GM12891 (cell line): Measurements from ENCODE around the gene CLRN1.

Source experiments
- DNase-seq: peaks from one replicate; pipeline ENCODE4 v3.0.0; 2011; ENCODE audit warnings: low spot score; ENCODE audit not compliant: insufficient read length
- FAIRE-seq: peaks from 2 replicates; lab custom pipeline; 2011; peaks lifted over from hg19 to GRCh38; lab: Jason Lieb, UNC
- PAX5 ChIP-seq: IDR thresholded peaks from 2 replicates; pipeline ENCODE4 v1.6.1; 2011; ENCODE audit warnings: low read length, moderate library complexity, mild to moderate bottlenecking; ENCODE audit not compliant: insufficient read depth, severe bottlenecking
- POLR2A ChIP-seq: IDR thresholded peaks from 2 replicates; pipeline ENCODE4 v1.6.1; 2011; ENCODE audit warnings: low read depth, low read length, control low read depth
- POLR2AphosphoS5 ChIP-seq: IDR thresholded peaks from 2 replicates; pipeline ENCODE4 v1.6.1; 2011; ENCODE audit warnings: low read depth, low read length, control low read depth
- POU2F2 ChIP-seq: IDR thresholded peaks from 2 replicates; pipeline ENCODE4 v1.6.1; 2011; ENCODE audit warnings: low read depth, mild to moderate bottlenecking, control low read depth, low read length, moderate library complexity
- SPI1 ChIP-seq: IDR thresholded peaks from 2 replicates; pipeline ENCODE4 v1.6.1; 2011; ENCODE audit warnings: low read depth, low read length, control low read depth
- TAF1 ChIP-seq: IDR thresholded peaks from 2 replicates; pipeline ENCODE4 v1.6.1; 2011; ENCODE audit warnings: low read depth, low read length, control low read depth

The CLRN1 gene

DNA sequence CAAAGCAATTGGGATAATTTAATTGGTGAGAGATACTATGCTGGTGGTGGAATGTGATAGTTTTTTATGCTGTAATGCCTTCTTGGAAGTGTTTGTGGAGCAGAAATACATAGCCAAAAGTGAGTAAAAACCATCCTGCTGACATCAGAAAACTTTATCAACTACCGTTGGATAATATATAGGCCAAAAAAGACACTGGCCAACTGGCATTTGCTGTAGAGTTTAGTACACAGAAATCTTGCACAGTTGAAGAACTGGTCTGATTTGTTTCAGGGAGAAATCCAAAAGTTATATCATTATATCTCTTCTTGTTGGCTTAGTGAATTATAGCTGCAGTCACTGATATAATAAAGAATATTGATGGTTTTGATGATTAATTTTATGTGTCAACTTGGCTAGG, 66.8 kb downstream of the CLRN1 start:
- DNase-seq = no peak
- FAIRE-seq = no peak

GRCh38 chr3:150905339-150905738, 67.2 kb downstream of the CLRN1 start, which contains the start of gene MINDY4B:
MINDY4B (minus strand) TSS chr3:150905439; CDS start chr3:150905439, 0 bp downstream.
- DNase-seq (no peak), FAIRE-seq (no peak)
- TF ChIP-seq POU2F2 = no peak
- TF ChIP-seq PAX5 = no peak
- TF ChIP-seq POLR2A = no peak
- no peak for TF ChIP-seq POLR2AphosphoS5
- TF ChIP-seq SPI1 = no peak
- no peak for TF ChIP-seq TAF1

More for the DNA sequence above, 66.8 kb downstream of the CLRN1 start:
- TF ChIP-seq POLR2A = no peak
- no peak for TF ChIP-seq POLR2AphosphoS5
- TF ChIP-seq POU2F2 = no peak
- TF ChIP-seq SPI1 = no peak
- TF ChIP-seq PAX5 = no peak
- no peak for TF ChIP-seq TAF1

GRCh38 chr3:150902988-150903387, 69.5 kb downstream of the CLRN1 start:
- no peak for FAIRE-seq
- TF ChIP-seq PAX5 (no peak), POLR2A (no peak), TAF1 (no peak), POU2F2 (no peak), POLR2AphosphoS5 (no peak), SPI1 (no peak)

GRCh38 chr3:150901793-150902192, 70.7 kb downstream of the CLRN1 start:
- no peak for TF ChIP-seq SPI1
- TF ChIP-seq POLR2A = no peak
- no peak for TF ChIP-seq TAF1
- FAIRE-seq (no peak), DNase-seq (no peak)

More at GRCh38 chr3:150902988-150903387, 69.5 kb downstream of the CLRN1 start:
- DNase-seq = no peak

GRCh38 chr3:150899141-150899540, 73.4 kb downstream of the CLRN1 start:
- no peak for FAIRE-seq
- TF ChIP-seq POLR2AphosphoS5 (no peak), TAF1 (no peak), POLR2A (no peak), POU2F2 (no peak), SPI1 (no peak), PAX5 (no peak)
- no peak for DNase-seq

GRCh38 chr3:150898046-150898754, 74.3 kb downstream of the CLRN1 start:
- DNase-seq (no peak), FAIRE-seq (no peak)
- TF ChIP-seq PAX5 (no peak), TAF1 (no peak), POU2F2 (no peak), POLR2A (no peak), POLR2AphosphoS5 (no peak), SPI1 (no peak)

DNA sequence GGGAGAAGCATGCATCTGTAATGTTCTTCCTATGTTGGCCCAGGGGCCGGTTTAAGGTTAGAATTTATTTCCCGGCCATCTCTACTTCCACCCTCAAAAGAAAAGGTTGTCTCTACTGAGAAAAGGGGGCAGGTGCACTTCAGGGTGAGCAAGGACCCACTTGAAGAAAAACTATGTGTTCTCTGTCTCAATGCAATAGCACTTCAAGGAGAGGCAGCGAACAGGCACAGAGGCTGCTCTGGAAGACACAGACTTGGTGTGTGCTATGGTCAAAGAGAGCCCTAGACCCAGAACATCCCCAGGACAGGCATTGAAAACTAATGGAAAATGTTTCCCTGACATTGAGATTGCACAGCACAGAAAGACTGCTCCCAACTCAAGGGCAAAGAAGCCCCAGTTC, 74.9 kb downstream of the CLRN1 start:
- no peak for FAIRE-seq
- no peak for DNase-seq
- TF ChIP-seq TAF1 (no peak), POLR2AphosphoS5 (no peak), POU2F2 (no peak), POLR2A (no peak), SPI1 (no peak), PAX5 (no peak)

GRCh38 chr3:150890831-150891230, 81.7 kb downstream of the CLRN1 start:
- FAIRE-seq = no peak
- no peak for DNase-seq
- no peak for TF ChIP-seq POLR2AphosphoS5
- TF ChIP-seq POU2F2 = no peak
- no peak for TF ChIP-seq POLR2A

DNA sequence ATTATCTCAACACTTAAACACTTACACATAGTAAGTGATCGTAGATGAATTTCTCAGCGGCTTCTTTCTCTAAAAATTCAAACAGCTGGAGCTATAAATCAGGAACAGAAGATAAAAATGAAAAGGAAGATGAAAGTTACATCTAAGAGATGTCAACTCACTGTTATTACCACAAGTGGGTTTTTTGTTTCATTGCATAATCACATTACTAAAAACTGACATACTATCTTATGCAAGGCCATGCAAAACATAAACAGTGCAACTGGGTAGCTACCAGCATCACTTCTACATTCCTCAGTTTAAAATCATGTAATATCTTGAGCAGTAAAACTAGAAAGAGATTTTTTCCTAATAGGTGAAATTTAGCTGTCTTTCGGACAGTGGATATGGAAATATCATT, 82.2 kb downstream of the CLRN1 start:
- FAIRE-seq (no peak), DNase-seq (no peak)
- no peak for TF ChIP-seq POLR2AphosphoS5
- TF ChIP-seq TAF1 = no peak
- TF ChIP-seq POLR2A = no peak
- no peak for TF ChIP-seq SPI1
- TF ChIP-seq PAX5 = no peak
- TF ChIP-seq POU2F2 = no peak

GRCh38 chr3:150889106-150889505, 83.4 kb downstream of the CLRN1 start:
- FAIRE-seq (no peak), DNase-seq (no peak)
- no peak for TF ChIP-seq TAF1
- peak; percentile 21; the same call in 1 of the 2 replicates for TF ChIP-seq SPI1

DNA sequence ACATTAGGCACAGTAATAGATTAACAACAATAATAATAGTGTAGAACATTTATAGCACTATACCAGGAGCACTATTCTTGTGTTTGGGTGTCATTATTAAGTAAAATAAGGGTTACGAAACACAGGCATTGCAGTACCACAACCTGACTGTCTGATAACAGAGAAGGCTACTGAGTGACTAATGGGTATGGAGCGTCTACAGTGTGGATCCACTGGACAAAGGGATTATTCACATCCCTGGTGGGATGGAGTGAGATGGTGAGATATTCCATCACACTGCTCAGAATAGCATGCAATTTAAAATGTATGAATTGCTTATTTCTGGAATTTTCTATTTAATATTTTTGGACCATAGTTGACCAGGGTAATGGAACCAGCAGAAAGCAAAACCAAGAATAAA, 85.5 kb downstream of the CLRN1 start:
- FAIRE-seq = no peak
- no peak for DNase-seq
- TF ChIP-seq PAX5 (no peak), POLR2A (no peak), POLR2AphosphoS5 (no peak), TAF1 (no peak), POU2F2 (no peak), SPI1 (no peak)
